ENCODE measurements around the gene TM9SF1. TPM values are rescaled to one million over a fixed set of nuclear protein-coding genes. Genes with fewer than 3 reads are reported as not detected.

Gene TM9SF1
- total and polyA plus RNA-seq, 2 of the 13 experiments (the other 11 are each of a cell fraction or from before 2014, with no cell fraction given), result 83.2 to 110 TPM

- Histone ChIP-seq H3K9ac (ENCODE audit: insufficient read depth, low read depth, low read length) (no peak overlapping the region), H3K4me2 (ENCODE audit: low read depth, low read length) (no peak overlapping the region), H3K79me2 (ENCODE audit: insufficient read depth, low read length) (no peaks in the 10 kb centered on the region), H3K4me1 (ENCODE audit: insufficient read depth, low read length) (peaks cover 3% of the 10 kb centered on the region; the same call in 1 of the 2 replicates), H2AFZ (ENCODE audit: low read length) (no peak overlapping the region), H3K4me3 (replicated peaks in 1 of 3; ENCODE audit: insufficient read depth in 1 of 3, low read depth in 2 of 3, low read length in 3 of 3) (no peak overlapping the region), H4K20me1 (ENCODE audit: insufficient read depth, low read length) (no peaks in the 10 kb centered on the region), H3K9me3 (ENCODE audit: low read length) (no peaks in the 10 kb centered on the region), H3K27me3 (ENCODE audit: control insufficient read depth in 1 of 2, insufficient read depth in 2 of 2, low read length in 2 of 2) (no peaks in the 10 kb centered on the region), H3K27ac (ENCODE audit: extremely low read length, insufficient read depth, low read length) (no peak overlapping the region), H3K36me3 (replicated peaks in 1 of 2; ENCODE audit: control insufficient read depth in 1 of 2, insufficient read depth in 2 of 2, low read length in 2 of 2) (peaks cover 42 to 56% of the 10 kb centered on the region in 2 experiments)
- in situ Hi-C loops (cut with HindIII; ENCODE audit: extremely low pct_ligation_motif_present, low pct_unique_long_range_greater_than_20kb), result no loop called here
- FAIRE-seq (no peak), ATAC-seq (peak; percentile 12), DNase-seq (ENCODE audit: low spot score) (no peak)
- POLR2A ChIA-PET, result interaction anchor here (0.9 to 2.7 kb wide), 9 partner anchors 8 to 65 kb away, joined by 3 to 13 read pairs (median 5); partner anchors contain the start of genes IPO4, IRF9, MDP1 and PSME2
- CTCF ChIA-PET (ENCODE audit: low intra/inter-chr PET ratio, low total read pairs), result no interaction called here
- BruUV-seq (replicated peaks), result TSS peak; percentile 24
- WGBS (ENCODE audit: low lambda C conversion rate), result 97% methylated on average over 11 of the region's 11 CpGs
- intact Hi-C loops (cut with micrococcal nuclease; ENCODE audit: unreplicated experiment), result no loop called here
- TF ChIP-seq, protein P1, sequence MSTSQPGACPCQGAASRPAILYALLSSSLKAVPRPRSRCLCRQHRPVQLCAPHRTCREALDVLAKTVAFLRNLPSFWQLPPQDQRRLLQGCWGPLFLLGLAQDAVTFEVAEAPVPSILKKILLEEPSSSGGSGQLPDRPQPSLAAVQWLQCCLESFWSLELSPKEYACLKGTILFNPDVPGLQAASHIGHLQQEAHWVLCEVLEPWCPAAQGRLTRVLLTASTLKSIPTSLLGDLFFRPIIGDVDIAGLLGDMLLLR (CRISPR knock-in tag; IDR thresholded peaks at IDR 0.05), result peak; percentile 18; the same call in 1 of the 2 replicates
- TF ChIP-seq, protein P2, sequence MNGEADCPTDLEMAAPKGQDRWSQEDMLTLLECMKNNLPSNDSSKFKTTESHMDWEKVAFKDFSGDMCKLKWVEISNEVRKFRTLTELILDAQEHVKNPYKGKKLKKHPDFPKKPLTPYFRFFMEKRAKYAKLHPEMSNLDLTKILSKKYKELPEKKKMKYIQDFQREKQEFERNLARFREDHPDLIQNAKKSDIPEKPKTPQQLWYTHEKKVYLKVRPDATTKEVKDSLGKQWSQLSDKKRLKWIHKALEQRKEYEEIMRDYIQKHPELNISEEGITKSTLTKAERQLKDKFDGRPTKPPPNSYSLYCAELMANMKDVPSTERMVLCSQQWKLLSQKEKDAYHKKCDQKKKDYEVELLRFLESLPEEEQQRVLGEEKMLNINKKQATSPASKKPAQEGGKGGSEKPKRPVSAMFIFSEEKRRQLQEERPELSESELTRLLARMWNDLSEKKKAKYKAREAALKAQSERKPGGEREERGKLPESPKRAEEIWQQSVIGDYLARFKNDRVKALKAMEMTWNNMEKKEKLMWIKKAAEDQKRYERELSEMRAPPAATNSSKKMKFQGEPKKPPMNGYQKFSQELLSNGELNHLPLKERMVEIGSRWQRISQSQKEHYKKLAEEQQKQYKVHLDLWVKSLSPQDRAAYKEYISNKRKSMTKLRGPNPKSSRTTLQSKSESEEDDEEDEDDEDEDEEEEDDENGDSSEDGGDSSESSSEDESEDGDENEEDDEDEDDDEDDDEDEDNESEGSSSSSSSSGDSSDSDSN (CRISPR knock-in tag; IDR thresholded peaks at IDR 0.05), result 0 out of 2 replicates have a peak, but pooled peaks have one; percentile 16
- no peak for TF ChIP-seq TCF12 (IDR thresholded peaks at IDR 0.05)
- 0 out of 2 replicates have a peak, but pooled peaks have one; percentile 34 for TF ChIP-seq TCF12 (CRISPR knock-in tag; IDR thresholded peaks at IDR 0.05)
- TF ChIP-seq CBFB (CRISPR knock-in tag; IDR thresholded peaks at IDR 0.05), result 0 out of 2 replicates have a peak, but pooled peaks have one; percentile 18
- no peak for TF ChIP-seq PRDM15 (CRISPR knock-in tag; IDR thresholded peaks at IDR 0.05)
- TF ChIP-seq PITX1 (CRISPR knock-in tag; IDR thresholded peaks at IDR 0.05), result 0 out of 2 replicates have a peak, but pooled peaks have one; percentile 17
- TF ChIP-seq ZNF333 (CRISPR knock-in tag; IDR thresholded peaks at IDR 0.05; ENCODE audit: borderline replicate concordance), result 0 out of 2 replicates have a peak, but pooled peaks have one; percentile 64
- TF ChIP-seq NBN (conservative IDR thresholded peaks at IDR 0.05), result no peak
- peak; percentile 34; the same call in 1 of the 2 replicates for TF ChIP-seq SSRP1 (CRISPR knock-in tag; IDR thresholded peaks at IDR 0.05)
- no peak for TF ChIP-seq NONO (IDR thresholded peaks at IDR 0.05)
- 0 out of 2 replicates have a peak, but pooled peaks have one; percentile 23 for TF ChIP-seq NONO (CRISPR knock-in tag; conservative IDR thresholded peaks at IDR 0.05)
- peak; percentile 54; the same call in 1 of the 2 replicates for TF ChIP-seq ZNF512B (CRISPR knock-in tag; IDR thresholded peaks at IDR 0.05; ENCODE audit: borderline replicate concordance)
- TF ChIP-seq ZNF768 (CRISPR knock-in tag; IDR thresholded peaks at IDR 0.05), result peak; percentile 43; the same call in 1 of the 2 replicates
These were observed 11.2 kb upstream of the TM9SF1 start for GRCh38 chr14:24206260-24207103.
